H9 (cell line): ENCODE results near the gene DCST1. TPM values are rescaled to one million over a fixed set of nuclear protein-coding genes. Genes with fewer than 3 reads are reported as not detected.

Experiments
- DNase-seq: peaks from one replicate; pipeline ENCODE4 v3.0.0-alpha.2; 2017
- H2AFZ ChIP-seq: one replicate; pipeline ENCODE4 v1.6.1; 2013; ENCODE audit warnings: mild to moderate bottlenecking, low read length, control low read depth, moderate library complexity
- H2AK5ac ChIP-seq: 2 replicates; pipeline ENCODE4 v1.6.1; 2013; ENCODE audit warnings: low read length, control low read depth, mixed read lengths; ENCODE audit not compliant: insufficient read length
- H2BK120ac ChIP-seq: one replicate; pipeline ENCODE4 v1.6.1; 2013; ENCODE audit warnings: low read depth, mild to moderate bottlenecking, low read length, control low read depth, inconsistent platforms; ENCODE audit not compliant: poor library complexity, severe bottlenecking
- H2BK12ac ChIP-seq: 2 replicates; pipeline ENCODE4 v1.6.1; 2013; ENCODE audit warnings: low read length, control low read depth, mixed read lengths, low read depth; ENCODE audit not compliant: insufficient read length
- H2BK15ac ChIP-seq: 2 replicates; pipeline ENCODE4 v1.6.1; 2013; ENCODE audit warnings: low read depth, low read length, control low read depth
- H2BK20ac ChIP-seq: one replicate; pipeline ENCODE4 v1.6.1; 2013; ENCODE audit warnings: low read depth, mild to moderate bottlenecking, low read length, control low read depth, inconsistent platforms; ENCODE audit not compliant: poor library complexity, severe bottlenecking
- H2BK5ac ChIP-seq: 2 replicates; pipeline ENCODE4 v1.6.1; 2013; ENCODE audit warnings: low read length, control low read depth, mixed read lengths; ENCODE audit not compliant: insufficient read length
- H3K14ac ChIP-seq: 2 replicates; pipeline ENCODE4 v1.6.1; 2013; ENCODE audit warnings: low read length, control low read depth; ENCODE audit not compliant: insufficient read depth
- H3K18ac ChIP-seq: 2 replicates; pipeline ENCODE4 v1.6.1; 2013; ENCODE audit warnings: low read depth, mild to moderate bottlenecking, mixed read lengths, low read length, control low read depth; ENCODE audit not compliant: insufficient read length
- H3K23ac ChIP-seq: 2 replicates; pipeline ENCODE4 v1.6.1; 2013; ENCODE audit warnings: low read length, control low read depth, mixed read lengths, low read depth; ENCODE audit not compliant: insufficient read length
- H3K23me2 ChIP-seq: 2 replicates; pipeline ENCODE4 v1.6.1; 2013; ENCODE audit warnings: low read depth, mild to moderate bottlenecking, mixed read lengths, low read length, control low read depth; ENCODE audit not compliant: insufficient read length, poor library complexity, severe bottlenecking
- H3K27ac ChIP-seq: 2 replicates; pipeline ENCODE4 v1.5.1; 2013; ENCODE audit warnings: low read length, control low read depth, mixed read lengths, low read depth; ENCODE audit not compliant: insufficient read length
- H3K27me3 ChIP-seq: 2 replicates; pipeline ENCODE4 v1.6.1; 2013; ENCODE audit warnings: low read length, control low read depth, inconsistent platforms; ENCODE audit not compliant: insufficient read depth
- H3K4ac ChIP-seq: 2 replicates; pipeline ENCODE4 v1.6.1; 2013; ENCODE audit warnings: low read depth, mild to moderate bottlenecking, control low read depth, inconsistent platforms, low read length, moderate library complexity
- H3K4me1 ChIP-seq: 2 replicates; pipeline ENCODE4 v1.6.1; 2013; ENCODE audit warnings: low read length, control low read depth, inconsistent platforms; ENCODE audit not compliant: insufficient read depth
- H3K4me2 ChIP-seq: 2 replicates; pipeline ENCODE4 v1.6.1; 2013; ENCODE audit warnings: low read length, control low read depth, mixed read lengths; ENCODE audit not compliant: insufficient read length, insufficient read depth
- H3K56ac ChIP-seq: 2 replicates; pipeline ENCODE4 v1.6.1; 2013; ENCODE audit warnings: low read depth, mild to moderate bottlenecking, mixed read lengths, low read length, control low read depth; ENCODE audit not compliant: insufficient read length
- H3K79me1 ChIP-seq: 2 replicates; pipeline ENCODE4 v1.6.1; 2013; ENCODE audit warnings: low read depth, mild to moderate bottlenecking, moderate library complexity, low read length, control low read depth, inconsistent platforms; ENCODE audit not compliant: insufficient read depth, poor library complexity, severe bottlenecking
- H3K79me2 ChIP-seq: 2 replicates; pipeline ENCODE4 v1.6.1; 2013; ENCODE audit warnings: low read length, control low read depth, inconsistent platforms; ENCODE audit not compliant: insufficient read depth
- H3K9ac ChIP-seq: 2 replicates; pipeline ENCODE4 v1.6.1; 2013; ENCODE audit warnings: low read length, control low read depth, mixed read lengths; ENCODE audit not compliant: insufficient read length; ENCODE audit errors: extremely low read depth
- H3K9me3 ChIP-seq: one replicate; pipeline ENCODE4 v1.6.1; 2013; ENCODE audit warnings: low read depth, low read length, inconsistent platforms; ENCODE audit not compliant: control insufficient read depth
- H3T11ph ChIP-seq: one replicate; pipeline ENCODE4 v1.6.1; 2013; ENCODE audit warnings: mild to moderate bottlenecking, low read length, control low read depth, inconsistent platforms
- H4K20me1 ChIP-seq: one replicate; pipeline ENCODE4 v1.6.1; 2013; ENCODE audit not compliant: control insufficient read depth, insufficient read length, insufficient read depth
- H4K5ac ChIP-seq: 2 replicates; pipeline ENCODE4 v1.6.1; 2013; ENCODE audit warnings: low read depth, mild to moderate bottlenecking, mixed read lengths, low read length, control low read depth; ENCODE audit not compliant: insufficient read length
- H4K8ac ChIP-seq: replicated peaks from 2 replicates; pipeline ENCODE4 v1.6.1; 2013; ENCODE audit warnings: low read length, control low read depth, mixed read lengths, low read depth; ENCODE audit not compliant: insufficient read length
- H4K91ac ChIP-seq: 2 replicates; pipeline ENCODE4 v1.6.1; 2013; ENCODE audit warnings: low read depth, mild to moderate bottlenecking, moderate library complexity, mixed read lengths, low read length, control low read depth; ENCODE audit not compliant: insufficient read length
- H3K27ac Mint-ChIP-seq, 3 experiments: 2 replicates in 2 of 3; 3 replicates in 1 of 3; pipeline ENCODE4 v1.8.0; 2020 to 2021; ENCODE audit warnings: mixed read lengths in 3 of 3, mild to moderate bottlenecking in 1 of 3, moderate library complexity in 1 of 3
- H3K27me3 Mint-ChIP-seq: 2 replicates; pipeline ENCODE4 v1.8.0; 2021; ENCODE audit warnings: low read depth, mild to moderate bottlenecking, moderate library complexity, mixed read lengths
- H3K36me3 Mint-ChIP-seq, 3 experiments: 2 replicates in 2 of 3; 3 replicates in 1 of 3; pipeline ENCODE4 v1.8.0; 2020 to 2021; ENCODE audit warnings: low read depth in 3 of 3, mixed read lengths in 3 of 3; ENCODE audit not compliant: insufficient read depth in 1 of 3
- H3K4me1 Mint-ChIP-seq, 2 experiments: 2 replicates each; pipeline ENCODE4 v1.8.0; 2020; ENCODE audit warnings: mixed read lengths in 2 of 2
- H3K4me3 Mint-ChIP-seq, 2 experiments: 2 replicates in 1 of 2; 3 replicates in 1 of 2; pipeline ENCODE4 v1.8.0; 2020 to 2021; ENCODE audit warnings: mild to moderate bottlenecking in 2 of 2, mixed read lengths in 2 of 2, moderate library complexity in 1 of 2
- H3K9me3 Mint-ChIP-seq, 2 experiments: 2 replicates in 1 of 2; 3 replicates in 1 of 2; pipeline ENCODE4 v1.8.0; 2020; ENCODE audit warnings: mild to moderate bottlenecking in 2 of 2, mixed read lengths in 2 of 2, moderate library complexity in 1 of 2
- CTCF ChIP-seq: fragments of 200-600 bp; sonication (generic); conservative IDR thresholded peaks from 3 replicates; pipeline ENCODE4 v1.8.0; 2021; ENCODE audit warnings: antibody characterized with exemption, mild to moderate bottlenecking
- WGBS: extraction: QIAGEN DNeasy Blood & Tissue Kit; methylation state at CpG from one replicate; pipeline ENCODE4 v1.1.7; 2013; ENCODE audit warnings: missing lambda C conversion rate, low lambda C conversion rate, mixed read lengths; ENCODE audit not compliant: insufficient read length; ENCODE audit errors: extremely low coverage; 5-methylcytosine and 5-hydroxymethylcytosine counted together
- total RNA-seq: library from RNA; stranded (reverse); gene quantifications from 2 replicates; pipeline ENCODE4 v1.2.1, GENCODE V29; 2021

Gene DCST1
- total RNA-seq, 1 experiment from 2014 or later = not detected

- no peak overlapping the region for H2BK5ac ChIP-seq
- WGBS = no CpG with 5 or more reads among the region's 27 CpGs
- H3K4ac ChIP-seq = no peak overlapping the region
- H3K27me3 Mint-ChIP-seq = peaks cover 19% of the 10 kb centered on the region
- H3K56ac ChIP-seq = no peak overlapping the region
- no peak for TF ChIP-seq CTCF
- H2AK5ac ChIP-seq = no peak overlapping the region
- H3K79me2 ChIP-seq = no peaks in the 10 kb centered on the region
- H3K4me3 Mint-ChIP-seq = peak overlapping the region; percentile 64 to 83
- H2AFZ ChIP-seq = no peak overlapping the region
- H3K9me3 Mint-ChIP-seq = no peaks in the 10 kb centered on the region
- H3K27ac Mint-ChIP-seq = no peak overlapping the region
- peaks cover 23 to 37% of the 10 kb centered on the region in 2 experiments for H3K4me1 Mint-ChIP-seq
- H3K79me1 ChIP-seq = no peaks in the 10 kb centered on the region
- no peak overlapping the region for H2BK120ac ChIP-seq
- H3K4me1 ChIP-seq = no peaks in the 10 kb centered on the region; the same call in 1 of the 2 replicates
- no peaks in the 10 kb centered on the region for H3K9me3 ChIP-seq
- no peak overlapping the region for H2BK15ac ChIP-seq
- H3K23ac ChIP-seq = no peak overlapping the region
- H3K14ac ChIP-seq = no peak overlapping the region; the same call in 1 of the 2 replicates
- peaks cover 4% of the 10 kb centered on the region; the same call in 1 of the 2 replicates for H3K27me3 ChIP-seq
- no peak for DNase-seq
- peaks cover 16% of the 10 kb centered on the region for H3K23me2 ChIP-seq
- peaks cover 7 to 13% (median 8%) of the 10 kb centered on the region in 3 experiments; a peak in 5 of 7 replicates for H3K36me3 Mint-ChIP-seq
- H2BK20ac ChIP-seq = no peak overlapping the region
- no peak overlapping the region for H4K5ac ChIP-seq
- H2BK12ac ChIP-seq = no peak overlapping the region
- H3K9ac ChIP-seq = peak overlapping the region; percentile 4
- no peaks in the 10 kb centered on the region for H4K20me1 ChIP-seq
- H3K4me2 ChIP-seq = peak overlapping the region; percentile 67
- H4K8ac ChIP-seq = no peak overlapping the region
- H3K18ac ChIP-seq = no peak overlapping the region
- H3K27ac ChIP-seq = no peak overlapping the region
- no peak overlapping the region for H3T11ph ChIP-seq
- no peak overlapping the region for H4K91ac ChIP-seq
These were observed 18.3 kb downstream of the DCST1 start for GRCh38 chr1:155051777-155052398.
